Heart left ventricle (tissue), 13 donors: ENCODE measurements around the gene ATP11C.

ENCODE experiments used
- CTCF ChIP-seq, 12 donors: fragments of 200-600 bp; sonication (generic) in 4 of 12; IDR thresholded peaks; one replicate each; pipeline versions ENCODE4 v1.5.0 to v1.8.0; 2018 to 2022; ENCODE audit warnings: antibody characterized with exemption in 12 of 12, mild to moderate bottlenecking in 5 of 12
- POLR2A ChIP-seq, 2 donors: fragments of 450-650 bp; IDR thresholded peaks; one replicate each; pipeline ENCODE4 v1.6.1; 2017; ENCODE audit warnings: antibody characterized with exemption in 2 of 2, mild to moderate bottlenecking in 2 of 2, moderate library complexity in 2 of 2
- donor health status: ischemic (EF 13 %, LVEDD 7.1; RV severe dilation, severe dysfunction).
- donor health status: DM: no; HTN: yes; CAD: no.
- donor health status: DM: no; HTN: no; CAD: no.
- donor health status: ischemic (EF 25% LVEDD 6.9; RV normal size, moderate dysfunction).
- donor health status: ischemic (EF 25% LVEDD 5.7; RV mildly dilated, moderate dysfunction).
- donor health status: ischemic (EF 35%, LVEDD 5.7; RV mildly dilated, moderate dysfunction).
- donor health status: nonischemic (EF 11% LVEDD 7.7; RV severe dilation, severe dysfunction).
- donor health status: DM: yes; HTN: yes; CAD: no.
- donor health status: PGD.
- donor health status: ischemic (EF 29% LVEDD 5.4; RV normal size, mild dysfunction).
- donor health status: nonischemic (EF 23%, LVEDD 6.1; RV moderate dilation, normal function).

- TF ChIP-seq CTCF (IDR thresholded peaks at IDR 0.05) (no peak), POLR2A (IDR thresholded peaks at IDR 0.05) (no peak)
These were observed 109.0 kb downstream of the ATP11C start for GRCh38 chrX:139823806-139824205.
